HG03159 (cell line): ENCODE measurements around the gene E2F8.

Experiments used
- ATAC-seq: cut with Tn5 transposase; IDR thresholded peaks from one replicate; pipeline ENCODE4 v1.9.1; 2021; ENCODE audit warnings: mild to moderate bottlenecking, moderate library complexity; ENCODE audit not compliant: unreplicated experiment

Gene E2F8

DNA sequence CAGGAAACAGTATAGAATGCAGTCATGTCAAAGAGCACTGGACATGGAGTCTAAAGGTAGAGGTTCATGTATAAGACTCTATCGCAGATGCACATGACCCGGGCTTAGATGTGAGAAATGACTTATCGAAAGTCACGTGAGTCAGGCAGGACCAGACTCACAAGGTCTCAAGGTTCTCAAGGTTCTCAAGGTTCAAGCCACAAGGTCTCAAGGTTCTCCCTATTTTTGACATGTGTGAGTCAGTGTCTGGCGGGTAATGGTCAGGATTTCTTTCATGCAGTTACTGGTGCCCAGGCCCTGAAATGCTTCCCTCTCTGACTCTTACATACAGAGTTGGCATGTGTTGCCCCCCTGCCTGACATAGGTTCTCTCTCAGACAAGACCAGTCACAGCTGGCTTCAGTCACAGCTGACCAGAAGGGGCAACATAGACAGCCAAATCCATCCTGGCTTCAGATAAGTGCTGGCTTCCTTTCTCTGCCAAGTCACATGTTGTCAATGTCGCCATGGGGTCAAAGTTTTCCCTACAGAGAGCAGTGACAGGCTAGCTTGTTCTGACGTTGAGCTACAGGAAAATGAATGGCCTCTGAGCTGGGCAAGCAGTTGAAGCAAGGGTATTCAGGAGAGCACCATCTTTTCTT lies 49.1 kb downstream of the E2F8 start:
- ATAC-seq, result no peak

DNA sequence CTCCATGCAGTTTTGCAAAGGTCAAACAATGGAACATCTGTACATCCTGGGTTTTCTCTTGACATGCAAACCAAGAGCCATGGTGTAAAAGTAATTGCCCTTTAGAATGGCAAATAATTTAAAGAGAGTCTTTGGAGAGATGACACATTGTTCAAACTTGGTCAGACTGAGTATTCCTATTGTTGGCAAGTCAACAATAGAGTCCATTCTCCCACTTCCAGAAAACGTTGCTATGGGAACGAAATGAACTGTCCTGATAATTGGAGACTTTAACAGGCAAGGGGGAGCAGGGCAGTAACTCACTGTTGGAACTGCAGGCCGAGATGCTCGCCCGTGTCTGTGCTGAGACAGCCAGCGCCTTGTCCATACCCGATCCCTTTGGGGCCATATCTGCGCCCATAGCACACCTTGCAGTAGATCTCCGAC lies 52.9 kb downstream of the E2F8 start:
- ATAC-seq, result no peak

- no peak for ATAC-seq
Measured at GRCh38 chr11:19187114-19187832, 53.5 kb downstream of the E2F8 start.

DNA sequence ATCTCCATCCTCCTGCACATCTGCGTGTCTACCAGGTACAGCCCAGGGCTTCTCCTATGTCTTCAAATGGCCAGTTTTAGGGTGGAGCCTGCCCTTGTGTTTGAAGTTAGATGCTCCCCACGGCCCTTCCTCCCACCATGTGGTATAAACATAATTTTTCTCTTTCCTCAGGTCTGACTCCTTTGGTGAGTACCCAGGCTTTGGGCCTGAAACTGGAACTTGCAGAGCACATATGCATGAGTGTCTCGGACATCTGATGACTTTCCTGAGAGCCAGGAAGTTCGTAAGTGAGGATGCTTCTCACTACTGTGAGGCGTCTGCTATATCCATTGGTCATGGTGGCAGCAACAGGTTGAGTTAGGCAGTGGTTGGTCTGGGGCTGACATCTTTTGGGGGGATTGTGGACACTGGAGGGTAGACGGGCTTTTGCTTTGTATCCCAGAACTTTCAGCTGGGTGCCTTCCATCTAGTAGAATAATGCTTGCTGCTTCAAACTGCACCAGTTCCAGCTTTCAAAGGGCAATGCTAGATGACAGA lies 55.2 kb downstream of the E2F8 start:
- no peak for ATAC-seq

DNA sequence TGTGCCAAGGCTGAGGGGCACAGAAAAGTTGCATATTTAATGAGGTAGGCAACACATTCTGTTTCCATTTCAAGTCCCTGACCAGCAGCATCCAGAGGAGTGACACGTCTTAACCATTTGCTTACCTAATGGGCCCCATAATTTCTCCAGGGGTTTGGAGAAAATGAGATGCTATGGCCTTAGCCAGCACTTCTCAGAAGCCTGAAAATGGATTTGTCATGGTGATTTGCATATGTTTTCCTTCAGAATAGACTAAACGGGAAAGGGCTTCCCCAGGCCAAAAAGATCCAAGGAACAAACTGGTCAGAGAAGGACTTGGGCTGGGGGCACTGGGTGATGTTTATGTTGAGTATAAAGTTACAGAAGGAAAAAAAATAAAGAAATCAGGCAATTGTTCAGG lies 55.7 kb downstream of the E2F8 start:
- no peak for ATAC-seq

DNA sequence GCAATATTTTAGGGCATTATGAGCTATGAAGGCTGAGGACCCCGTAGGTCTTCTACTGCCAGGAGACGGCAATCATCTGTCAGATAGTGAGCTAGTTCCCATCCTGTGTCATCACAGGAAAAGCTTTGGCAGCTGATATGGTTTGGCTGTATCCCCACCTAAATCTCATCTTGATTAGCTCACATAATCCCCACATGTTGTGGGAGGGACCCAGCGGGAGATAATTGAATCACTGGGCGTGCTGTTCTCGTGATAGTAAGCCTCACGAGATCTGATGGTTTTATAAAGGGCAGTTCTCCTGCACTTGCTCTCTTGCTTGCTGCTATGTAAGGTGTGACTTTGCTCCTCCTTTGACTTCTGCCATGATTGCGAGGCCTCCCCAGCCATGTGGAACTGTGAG lies 57.1 kb downstream of the E2F8 start:
- no peak for ATAC-seq

GRCh38 chr11:19181531-19182261 lies 59.0 kb downstream of the E2F8 start:
- ATAC-seq, result no peak

- no peak for ATAC-seq
Measured at GRCh38 chr11:19176629-19177186, 64.0 kb downstream of the E2F8 start.
